Measurements from ENCODE around the gene BGN. TPM values are rescaled to one million over a fixed set of nuclear protein-coding genes. Genes with fewer than 3 reads are reported as not detected.

Gene BGN
- total RNA-seq, result 7.6 TPM

GRCh38 chrX:153494541-153495361, at the start of gene BGN:
Gene BGN, plus strand, starts transcription at chrX:153494980. Its CDS starts 9,652 bp downstream, at chrX:153504632.

DNA sequence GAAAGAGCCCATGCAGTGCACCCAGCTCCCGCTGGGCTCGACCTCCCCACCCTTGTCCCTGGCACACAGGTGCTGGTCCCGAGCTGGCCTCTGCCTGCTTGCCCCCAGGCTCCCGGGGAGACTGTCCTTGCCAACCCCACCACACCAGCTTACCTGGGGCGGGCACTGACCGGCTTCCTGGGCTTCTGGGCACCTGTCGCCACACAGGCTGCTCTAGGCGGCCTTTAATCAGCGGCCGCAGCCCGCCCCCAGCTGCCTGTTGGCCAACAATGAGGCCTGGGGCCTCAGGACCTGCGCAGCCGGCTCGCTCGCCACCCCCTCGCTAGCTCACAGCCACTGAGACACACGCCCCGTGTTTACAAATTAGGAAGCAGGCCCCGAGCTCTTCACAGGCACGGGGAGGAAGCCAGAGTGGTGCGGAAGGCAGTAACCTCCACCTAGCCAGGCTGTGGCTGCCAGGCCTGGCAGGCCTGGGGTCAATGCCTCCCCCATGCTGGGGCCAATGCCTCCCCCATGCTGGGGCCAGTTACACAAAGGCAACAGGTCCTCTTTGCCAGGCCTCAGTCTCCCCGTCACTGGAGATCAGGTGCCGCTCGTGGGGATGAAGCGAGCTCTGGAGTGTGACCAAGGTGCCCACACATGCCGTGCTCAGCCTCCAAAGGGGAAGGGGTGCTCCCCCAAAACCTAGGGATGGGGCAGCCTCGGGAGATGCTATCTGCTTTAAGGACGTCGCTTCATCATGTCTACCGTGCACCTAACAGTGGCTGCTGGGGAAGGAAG, 48.7 kb upstream of the BGN start, which contains the start of gene TREX2:
TREX2 (minus strand) TSS at position 201 of the 780 bp plus-strand sequence. CDS start 626 bp downstream, outside the sequence.

DNA sequence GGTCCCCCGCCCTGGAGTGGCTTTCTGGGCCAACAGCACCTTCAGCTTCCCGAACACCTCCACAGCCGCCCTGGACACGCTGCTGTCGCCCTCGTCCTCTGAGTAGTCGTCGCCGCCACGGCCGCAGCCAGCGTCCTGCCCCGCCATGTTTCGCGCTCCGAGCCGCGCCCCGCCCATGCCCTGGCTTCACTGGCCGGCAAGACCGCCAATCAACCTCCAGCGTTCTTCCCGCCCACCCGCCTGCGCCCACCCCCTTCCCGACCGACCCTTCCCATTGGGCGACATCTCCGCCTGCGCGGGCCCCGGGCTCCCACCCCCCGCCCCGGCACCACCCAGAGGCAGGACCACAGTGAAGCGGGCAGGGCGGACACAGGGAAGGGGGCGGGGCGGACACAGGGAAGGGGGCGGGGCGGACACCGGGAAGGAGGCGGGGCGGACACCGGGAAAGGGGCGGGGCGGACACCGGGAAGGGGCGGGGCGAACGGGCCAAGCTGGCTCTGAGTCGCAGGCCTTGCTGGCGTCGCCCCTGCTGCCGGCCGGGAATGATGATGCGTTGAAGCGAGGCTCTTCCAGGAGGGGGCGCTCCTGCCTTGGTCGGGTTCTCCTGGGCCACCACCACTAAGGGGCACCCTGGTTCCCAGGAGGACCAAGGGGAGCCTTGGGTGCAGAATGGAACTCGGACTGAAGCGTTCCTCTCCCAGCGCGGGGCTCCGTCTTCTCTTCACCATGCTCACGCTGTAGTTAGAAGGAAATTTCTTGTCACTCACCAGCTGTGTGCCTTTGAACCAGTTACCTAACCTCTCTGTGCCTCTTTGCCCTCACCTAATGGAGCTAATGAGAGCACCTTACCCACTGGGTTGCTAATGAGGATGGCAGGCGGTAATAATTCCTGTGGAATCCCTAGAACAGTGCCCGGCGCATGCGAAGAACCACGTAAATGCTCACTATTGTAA, 24.1 kb upstream of the BGN start, which contains the start of gene HAUS7:
HAUS7 (minus strand) TSS at position 166 of the 953 bp plus-strand sequence; CDS start at position 147, 19 bp downstream.

GRCh38 chrX:153517423-153517822, 22.6 kb downstream of the BGN start, which contains the start of gene ATP2B3:
Gene ATP2B3, plus strand, starts transcription at chrX:153517642. Its CDS starts 18,606 bp downstream, at chrX:153536248.

Other genes with a start within 250 kb of the BGN start
- 6.9 TPM for gene PNMA6F, start 173.2 kb upstream of the BGN start, total RNA-seq
- gene ZNF275, start 160.8 kb upstream of the BGN start, total RNA-seq, result 9.5 TPM
- not detected for gene PNMA6E, start 93.6 kb upstream of the BGN start, total RNA-seq
- 1.2 TPM for gene ZFP92, start 83.5 kb upstream of the BGN start, total RNA-seq
- 2.3 TPM for gene TREX2, start 48.9 kb upstream of the BGN start, total RNA-seq
- gene HAUS7, start 24.4 kb upstream of the BGN start, total RNA-seq, result 6.5 TPM
- gene ATP2B3, start 22.7 kb downstream of the BGN start, total RNA-seq, result 15.0 TPM
- 19.6 TPM for gene CCNQ, start 104.2 kb downstream of the BGN start, total RNA-seq
- gene DUSP9, start 152.2 kb downstream of the BGN start, total RNA-seq, result 2.8 TPM
- gene PNCK, start 178.8 kb downstream of the BGN start, total RNA-seq, result 52.6 TPM
- gene SLC6A8, start 192.9 kb downstream of the BGN start, total RNA-seq, result 22.8 TPM
- gene BCAP31, start 229.4 kb downstream of the BGN start, total RNA-seq, result 87.9 TPM
- 5.1 TPM for gene ABCD1, start 229.9 kb downstream of the BGN start, total RNA-seq